Keratinocyte (primary cell): ENCODE measurements around the gene CCNH. TPM values are rescaled to one million over a fixed set of nuclear protein-coding genes. Genes with fewer than 3 reads are reported as not detected.

ENCODE experiments used
- DNase-seq: peaks from one replicate; pipeline ENCODE4 v3.0.0-alpha.2; 2011; ENCODE audit warnings: low read depth, missing footprints, low spot score
- FAIRE-seq: peaks from 2 replicates; lab custom pipeline; 2011; peaks lifted over from hg19 to GRCh38; lab: Jason Lieb, UNC
- H2AFZ ChIP-seq: 2 replicates; pipeline ENCODE4 v1.6.0; 2012; ENCODE audit warnings: low read length, control low read depth, inconsistent platforms; ENCODE audit not compliant: control insufficient read depth
- H3K27ac ChIP-seq: 2 replicates; pipeline ENCODE4 v1.5.1; 2011; ENCODE audit warnings: low read length; ENCODE audit not compliant: control insufficient read depth, insufficient read depth
- H3K27me3 ChIP-seq: 3 replicates; pipeline ENCODE4 v1.6.0; 2011; ENCODE audit warnings: low read length; ENCODE audit not compliant: control insufficient read depth, insufficient read depth; ENCODE audit errors: extremely low read depth
- H3K36me3 ChIP-seq, 2 experiments: 2 replicates in 1 of 2; 3 replicates in 1 of 2; pipeline ENCODE4 v1.5.1; 2011; ENCODE audit warnings: low read length in 2 of 2, mild to moderate bottlenecking in 1 of 2; ENCODE audit not compliant: control insufficient read depth in 2 of 2, insufficient read depth in 2 of 2; ENCODE audit errors: extremely low read depth in 1 of 2
- H3K4me1 ChIP-seq: 3 replicates; pipeline ENCODE4 v1.5.1; 2011; ENCODE audit warnings: low read length; ENCODE audit not compliant: control insufficient read depth, insufficient read depth; ENCODE audit errors: extremely low read depth
- H3K4me2 ChIP-seq: 3 replicates; pipeline ENCODE4 v1.6.0; 2011; ENCODE audit warnings: low read depth, low read length; ENCODE audit not compliant: control insufficient read depth, insufficient read depth; ENCODE audit errors: extremely low read depth
- H3K4me3 ChIP-seq, 3 experiments: fragments of 200-600 bp in 1 of 3; sonication (generic) in 1 of 3; 2 replicates in 2 of 3; 3 replicates in 1 of 3; pipeline ENCODE4 v1.5.1; 2011 to 2016; ENCODE audit warnings: low read length in 3 of 3, mild to moderate bottlenecking in 3 of 3, control low read depth in 2 of 3, inconsistent platforms in 1 of 3, low read depth in 1 of 3, mixed read lengths in 1 of 3, mixed run types in 1 of 3, moderate library complexity in 1 of 3; ENCODE audit not compliant: control insufficient read depth in 2 of 3, insufficient read depth in 2 of 3; ENCODE audit errors: extremely low read depth in 1 of 3
- H3K79me2 ChIP-seq: 2 replicates; pipeline ENCODE4 v1.6.0; 2012; ENCODE audit warnings: low read length; ENCODE audit not compliant: control insufficient read depth, insufficient read depth
- H3K9ac ChIP-seq: 3 replicates; pipeline ENCODE4 v1.6.0; 2011; ENCODE audit warnings: low read length; ENCODE audit not compliant: control insufficient read depth, insufficient read depth; ENCODE audit errors: extremely low read depth
- H3K9me1 ChIP-seq: 3 replicates; pipeline ENCODE4 v1.6.0; 2011; ENCODE audit warnings: low read length; ENCODE audit not compliant: control insufficient read depth, insufficient read depth; ENCODE audit errors: extremely low read depth
- H3K9me3 ChIP-seq: 2 replicates; pipeline ENCODE4 v1.5.1; 2012; ENCODE audit warnings: low read depth, low read length; ENCODE audit not compliant: control insufficient read depth
- H4K20me1 ChIP-seq: 3 replicates; pipeline ENCODE4 v1.6.0; 2011; ENCODE audit warnings: low read length; ENCODE audit not compliant: control insufficient read depth, insufficient read depth; ENCODE audit errors: extremely low read depth
- EZH2 ChIP-seq: IDR thresholded peaks from one replicate; pipeline ENCODE4 v1.6.1; 2012; ENCODE audit warnings: inconsistent platforms, mild to moderate bottlenecking, low read length, moderate library complexity
- dilution Hi-C: fragments of 300-500 bp; cut with MboI; formaldehyde crosslinking; loops from one replicate; pipeline ENCODE4 v1.7.0; 2020; ENCODE audit warnings: low sequenced_read_pairs; ENCODE audit not compliant: extremely low pct_ligation_motif_present
- polyA plus RNA-seq, 5 experiments: library from polyadenylated mRNA; depleted of rRNA in 3 of 5; stranded (reverse) in 3 of 5; stranded (forward) in 1 of 5; unstranded in 1 of 5; fragments of >200 nt; gene quantifications; 1 replicate in 1 of 5; 2 replicates in 3 of 5; 3 replicates in 1 of 5; pipeline versions ENCODE4 v1.2.1 to v1.2.3, GENCODE V29; 2011 to 2012; ENCODE audit warnings: missing spikeins in 2 of 5, low read depth in 1 of 5, low replicate concordance in 1 of 5
- TF ChIP-seq, protein P1 (sequence below), 3 experiments: IDR thresholded peaks in 1 of 3; conservative IDR thresholded peaks in 1 of 3; optimal IDR thresholded peaks in 1 of 3; 2 replicates in 2 of 3; 3 replicates in 1 of 3; pipeline versions ENCODE3 to v1.5.1; 2011; ENCODE audit warnings: low read length in 3 of 3, mild to moderate bottlenecking in 3 of 3, moderate library complexity in 2 of 3, control low read depth in 1 of 3, inconsistent platforms in 1 of 3; ENCODE audit not compliant: insufficient read depth in 2 of 3; ENCODE audit errors: extremely low read depth in 1 of 3

The CCNH gene
- polyA plus RNA-seq, 1 donor (not counting 4 experiments of a cell fraction or from before 2014, with no cell fraction given): 56.5 TPM

- Histone ChIP-seq H3K9me3 (no peaks in the 10 kb centered on the region), H3K27ac (no peak overlapping the region), H3K4me1 (peaks cover 8% of the 10 kb centered on the region), H3K36me3 (no peaks in the 10 kb centered on the region), H3K79me2 (no peaks in the 10 kb centered on the region), H3K27me3 (no peaks in the 10 kb centered on the region), H3K4me2 (no peak overlapping the region), H3K9ac (no peak overlapping the region), H2AFZ (no peak overlapping the region), H3K9me1 (no peaks in the 10 kb centered on the region), H3K4me3 (no peak overlapping the region), H4K20me1 (no peaks in the 10 kb centered on the region)
- TF ChIP-seq EZH2: no peak
- TF ChIP-seq, protein P1, sequence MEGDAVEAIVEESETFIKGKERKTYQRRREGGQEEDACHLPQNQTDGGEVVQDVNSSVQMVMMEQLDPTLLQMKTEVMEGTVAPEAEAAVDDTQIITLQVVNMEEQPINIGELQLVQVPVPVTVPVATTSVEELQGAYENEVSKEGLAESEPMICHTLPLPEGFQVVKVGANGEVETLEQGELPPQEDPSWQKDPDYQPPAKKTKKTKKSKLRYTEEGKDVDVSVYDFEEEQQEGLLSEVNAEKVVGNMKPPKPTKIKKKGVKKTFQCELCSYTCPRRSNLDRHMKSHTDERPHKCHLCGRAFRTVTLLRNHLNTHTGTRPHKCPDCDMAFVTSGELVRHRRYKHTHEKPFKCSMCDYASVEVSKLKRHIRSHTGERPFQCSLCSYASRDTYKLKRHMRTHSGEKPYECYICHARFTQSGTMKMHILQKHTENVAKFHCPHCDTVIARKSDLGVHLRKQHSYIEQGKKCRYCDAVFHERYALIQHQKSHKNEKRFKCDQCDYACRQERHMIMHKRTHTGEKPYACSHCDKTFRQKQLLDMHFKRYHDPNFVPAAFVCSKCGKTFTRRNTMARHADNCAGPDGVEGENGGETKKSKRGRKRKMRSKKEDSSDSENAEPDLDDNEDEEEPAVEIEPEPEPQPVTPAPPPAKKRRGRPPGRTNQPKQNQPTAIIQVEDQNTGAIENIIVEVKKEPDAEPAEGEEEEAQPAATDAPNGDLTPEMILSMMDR (optimal IDR thresholded peaks at IDR 0.05 in 1 of 3, IDR thresholded peaks at IDR 0.05 in 1 of 3, conservative IDR thresholded peaks at IDR 0.05 in 1 of 3; ENCODE audit: extremely low read depth in 1 of 3, insufficient read depth in 2 of 3, low read length in 3 of 3): no peak
- FAIRE-seq: no peak
- DNase-seq: no peak
- dilution Hi-C loops: no loop called here
Measured at GRCh38 chr5:87432460-87432859, 19.7 kb upstream of the CCNH start.

GRCh38 chr5:87430863-87431457 lies 18.2 kb upstream of the CCNH start:
- peaks cover 8% of the 10 kb centered on the region for H3K4me1 ChIP-seq
- H3K4me3 ChIP-seq: peak overlapping the region in 1 of 3 experiments; percentile 3
- H3K79me2 ChIP-seq: no peaks in the 10 kb centered on the region
- no peak overlapping the region for H3K27ac ChIP-seq
- H3K9me1 ChIP-seq: no peaks in the 10 kb centered on the region
- no peak for TF ChIP-seq EZH2
- TF ChIP-seq, protein P1 (optimal IDR thresholded peaks at IDR 0.05 in 1 of 3, IDR thresholded peaks at IDR 0.05 in 1 of 3, conservative IDR thresholded peaks at IDR 0.05 in 1 of 3; ENCODE audit: extremely low read depth in 1 of 3, insufficient read depth in 2 of 3, low read length in 3 of 3): no peak
- DNase-seq: no peak
- no peaks in the 10 kb centered on the region for H3K36me3 ChIP-seq
- no peak for FAIRE-seq
- dilution Hi-C loops: no loop called here
- no peak overlapping the region for H3K4me2 ChIP-seq
- no peak overlapping the region for H3K9ac ChIP-seq
- no peaks in the 10 kb centered on the region for H3K27me3 ChIP-seq
- H3K9me3 ChIP-seq: no peaks in the 10 kb centered on the region
- H2AFZ ChIP-seq: no peak overlapping the region
- no peaks in the 10 kb centered on the region for H4K20me1 ChIP-seq
